Measurements from ENCODE around the gene TSHR.
A peak's percentile ranks its signal among the peaks of the same experiment; 100 is the strongest.

Gene TSHR

GRCh38 chr14:80954687-80955299, 628 bp upstream of the TSHR start:
- TF ChIP-seq POLR2A (IDR thresholded peaks at IDR 0.05; ENCODE audit: low read depth, low read length): no peak
- no peak for TF ChIP-seq POLR2AphosphoS5 (IDR thresholded peaks at IDR 0.05; ENCODE audit: low read depth, low read length)
- TF ChIP-seq TAF1 (IDR thresholded peaks at IDR 0.05; ENCODE audit: borderline replicate concordance, low read depth, low read length): no peak
- peak; percentile 48 for DNase-seq (ENCODE audit: insufficient read length)

GRCh38 chr14:80956102-80956501, 681 bp downstream of the TSHR start:
- TF ChIP-seq POLR2AphosphoS5 (IDR thresholded peaks at IDR 0.05; ENCODE audit: low read depth, low read length) (no peak), POLR2A (IDR thresholded peaks at IDR 0.05; ENCODE audit: low read depth, low read length) (no peak), TAF1 (IDR thresholded peaks at IDR 0.05; ENCODE audit: borderline replicate concordance, low read depth, low read length) (no peak)

More at GRCh38 chr14:80954687-80955299, 628 bp upstream of the TSHR start:
- peak; percentile 91 for FAIRE-seq

GRCh38 chr14:80956922-80957321, 1.5 kb downstream of the TSHR start:
- TF ChIP-seq POLR2A (IDR thresholded peaks at IDR 0.05; ENCODE audit: low read depth, low read length) (no peak), TAF1 (IDR thresholded peaks at IDR 0.05; ENCODE audit: borderline replicate concordance, low read depth, low read length) (no peak), POLR2AphosphoS5 (IDR thresholded peaks at IDR 0.05; ENCODE audit: low read depth, low read length) (no peak)
- DNase-seq (ENCODE audit: insufficient read length) (no peak), FAIRE-seq (no peak)

More at GRCh38 chr14:80956102-80956501, 681 bp downstream of the TSHR start:
- FAIRE-seq: no peak
- no peak for DNase-seq (ENCODE audit: insufficient read length)

- TF ChIP-seq POLR2AphosphoS5 (IDR thresholded peaks at IDR 0.05; ENCODE audit: low read depth, low read length): no peak
- FAIRE-seq: no peak
These were observed 2.2 kb downstream of the TSHR start for GRCh38 chr14:80957613-80958012.

GRCh38 chr14:80958226-80958625, 2.8 kb downstream of the TSHR start:
- DNase-seq (ENCODE audit: insufficient read length): no peak
- no peak for FAIRE-seq
- TF ChIP-seq TAF1 (IDR thresholded peaks at IDR 0.05; ENCODE audit: borderline replicate concordance, low read depth, low read length) (no peak), POLR2A (IDR thresholded peaks at IDR 0.05; ENCODE audit: low read depth, low read length) (no peak), POLR2AphosphoS5 (IDR thresholded peaks at IDR 0.05; ENCODE audit: low read depth, low read length) (no peak)

More at GRCh38 chr14:80957613-80958012, 2.2 kb downstream of the TSHR start:
- DNase-seq (ENCODE audit: insufficient read length): no peak

GRCh38 chr14:80958939-80959338, 3.5 kb downstream of the TSHR start:
- FAIRE-seq: peak; percentile 60
- TF ChIP-seq TAF1 (IDR thresholded peaks at IDR 0.05; ENCODE audit: borderline replicate concordance, low read depth, low read length) (no peak), POLR2A (IDR thresholded peaks at IDR 0.05; ENCODE audit: low read depth, low read length) (no peak), POLR2AphosphoS5 (IDR thresholded peaks at IDR 0.05; ENCODE audit: low read depth, low read length) (no peak)
- no peak for DNase-seq (ENCODE audit: insufficient read length)

GRCh38 chr14:80959496-80959895, 4.1 kb downstream of the TSHR start:
- FAIRE-seq: peak; percentile 99
- DNase-seq (ENCODE audit: insufficient read length): peak; percentile 34
- peak; percentile 83; the same call in 1 of the 2 replicates for TF ChIP-seq POLR2AphosphoS5 (IDR thresholded peaks at IDR 0.05; ENCODE audit: low read depth, low read length)
- TF ChIP-seq TAF1 (IDR thresholded peaks at IDR 0.05; ENCODE audit: borderline replicate concordance, low read depth, low read length): no peak
- TF ChIP-seq POLR2A (IDR thresholded peaks at IDR 0.05; ENCODE audit: low read depth, low read length): no peak

GRCh38 chr14:80965037-80965436, 9.6 kb downstream of the TSHR start:
- FAIRE-seq (no peak), DNase-seq (ENCODE audit: insufficient read length) (no peak)
- TF ChIP-seq POLR2AphosphoS5 (IDR thresholded peaks at IDR 0.05; ENCODE audit: low read depth, low read length) (no peak), TAF1 (IDR thresholded peaks at IDR 0.05; ENCODE audit: borderline replicate concordance, low read depth, low read length) (no peak), POLR2A (IDR thresholded peaks at IDR 0.05; ENCODE audit: low read depth, low read length) (no peak)

GRCh38 chr14:80973931-80974641, 18.7 kb downstream of the TSHR start:
- FAIRE-seq: no peak
- DNase-seq (ENCODE audit: insufficient read length): no peak
- TF ChIP-seq TAF1 (IDR thresholded peaks at IDR 0.05; ENCODE audit: borderline replicate concordance, low read depth, low read length) (no peak), POLR2AphosphoS5 (IDR thresholded peaks at IDR 0.05; ENCODE audit: low read depth, low read length) (no peak), POLR2A (IDR thresholded peaks at IDR 0.05; ENCODE audit: low read depth, low read length) (no peak)

- no peak for FAIRE-seq
- TF ChIP-seq POLR2AphosphoS5 (IDR thresholded peaks at IDR 0.05; ENCODE audit: low read depth, low read length) (no peak), POLR2A (IDR thresholded peaks at IDR 0.05; ENCODE audit: low read depth, low read length) (no peak), TAF1 (IDR thresholded peaks at IDR 0.05; ENCODE audit: borderline replicate concordance, low read depth, low read length) (no peak)
- no peak for DNase-seq (ENCODE audit: insufficient read length)
These were observed 19.3 kb downstream of the TSHR start for GRCh38 chr14:80974679-80975078.

- FAIRE-seq (no peak), DNase-seq (ENCODE audit: insufficient read length) (no peak)
- TF ChIP-seq POLR2A (IDR thresholded peaks at IDR 0.05; ENCODE audit: low read depth, low read length) (no peak), TAF1 (IDR thresholded peaks at IDR 0.05; ENCODE audit: borderline replicate concordance, low read depth, low read length) (no peak), POLR2AphosphoS5 (IDR thresholded peaks at IDR 0.05; ENCODE audit: low read depth, low read length) (no peak)
These were observed 21.8 kb downstream of the TSHR start for GRCh38 chr14:80977221-80977620.

GRCh38 chr14:80978403-80978802, 23.0 kb downstream of the TSHR start:
- TF ChIP-seq POLR2AphosphoS5 (IDR thresholded peaks at IDR 0.05; ENCODE audit: low read depth, low read length): no peak
- no peak for TF ChIP-seq POLR2A (IDR thresholded peaks at IDR 0.05; ENCODE audit: low read depth, low read length)
- FAIRE-seq: no peak
- no peak for DNase-seq (ENCODE audit: insufficient read length)
